H9 (cell line): Measurements from ENCODE around the gene TECPR2. TPM values are rescaled to one million over a fixed set of nuclear protein-coding genes. Genes with fewer than 3 reads are reported as not detected.

Experiments used
- DNase-seq: peaks from one replicate; pipeline ENCODE4 v3.0.0-alpha.2; 2017
- H2AFZ ChIP-seq: one replicate; pipeline ENCODE4 v1.6.1; 2013; ENCODE audit warnings: mild to moderate bottlenecking, low read length, control low read depth, moderate library complexity
- H2AK5ac ChIP-seq: 2 replicates; pipeline ENCODE4 v1.6.1; 2013; ENCODE audit warnings: low read length, control low read depth, mixed read lengths; ENCODE audit not compliant: insufficient read length
- H2BK120ac ChIP-seq: one replicate; pipeline ENCODE4 v1.6.1; 2013; ENCODE audit warnings: low read depth, mild to moderate bottlenecking, low read length, control low read depth, inconsistent platforms; ENCODE audit not compliant: poor library complexity, severe bottlenecking
- H2BK12ac ChIP-seq: 2 replicates; pipeline ENCODE4 v1.6.1; 2013; ENCODE audit warnings: low read length, control low read depth, mixed read lengths, low read depth; ENCODE audit not compliant: insufficient read length
- H2BK15ac ChIP-seq: 2 replicates; pipeline ENCODE4 v1.6.1; 2013; ENCODE audit warnings: low read depth, low read length, control low read depth
- H2BK20ac ChIP-seq: one replicate; pipeline ENCODE4 v1.6.1; 2013; ENCODE audit warnings: low read depth, mild to moderate bottlenecking, low read length, control low read depth, inconsistent platforms; ENCODE audit not compliant: poor library complexity, severe bottlenecking
- H2BK5ac ChIP-seq: 2 replicates; pipeline ENCODE4 v1.6.1; 2013; ENCODE audit warnings: low read length, control low read depth, mixed read lengths; ENCODE audit not compliant: insufficient read length
- H3K14ac ChIP-seq: 2 replicates; pipeline ENCODE4 v1.6.1; 2013; ENCODE audit warnings: low read length, control low read depth; ENCODE audit not compliant: insufficient read depth
- H3K18ac ChIP-seq: 2 replicates; pipeline ENCODE4 v1.6.1; 2013; ENCODE audit warnings: low read depth, mild to moderate bottlenecking, mixed read lengths, low read length, control low read depth; ENCODE audit not compliant: insufficient read length
- H3K23ac ChIP-seq: 2 replicates; pipeline ENCODE4 v1.6.1; 2013; ENCODE audit warnings: low read length, control low read depth, mixed read lengths, low read depth; ENCODE audit not compliant: insufficient read length
- H3K23me2 ChIP-seq: 2 replicates; pipeline ENCODE4 v1.6.1; 2013; ENCODE audit warnings: low read depth, mild to moderate bottlenecking, mixed read lengths, low read length, control low read depth; ENCODE audit not compliant: insufficient read length, poor library complexity, severe bottlenecking
- H3K27ac ChIP-seq: 2 replicates; pipeline ENCODE4 v1.5.1; 2013; ENCODE audit warnings: low read length, control low read depth, mixed read lengths, low read depth; ENCODE audit not compliant: insufficient read length
- H3K27me3 ChIP-seq: 2 replicates; pipeline ENCODE4 v1.6.1; 2013; ENCODE audit warnings: low read length, control low read depth, inconsistent platforms; ENCODE audit not compliant: insufficient read depth
- H3K4ac ChIP-seq: 2 replicates; pipeline ENCODE4 v1.6.1; 2013; ENCODE audit warnings: low read depth, mild to moderate bottlenecking, control low read depth, inconsistent platforms, low read length, moderate library complexity
- H3K4me1 ChIP-seq: 2 replicates; pipeline ENCODE4 v1.6.1; 2013; ENCODE audit warnings: low read length, control low read depth, inconsistent platforms; ENCODE audit not compliant: insufficient read depth
- H3K4me2 ChIP-seq: 2 replicates; pipeline ENCODE4 v1.6.1; 2013; ENCODE audit warnings: low read length, control low read depth, mixed read lengths; ENCODE audit not compliant: insufficient read length, insufficient read depth
- H3K56ac ChIP-seq: 2 replicates; pipeline ENCODE4 v1.6.1; 2013; ENCODE audit warnings: low read depth, mild to moderate bottlenecking, mixed read lengths, low read length, control low read depth; ENCODE audit not compliant: insufficient read length
- H3K79me1 ChIP-seq: 2 replicates; pipeline ENCODE4 v1.6.1; 2013; ENCODE audit warnings: low read depth, mild to moderate bottlenecking, moderate library complexity, low read length, control low read depth, inconsistent platforms; ENCODE audit not compliant: insufficient read depth, poor library complexity, severe bottlenecking
- H3K79me2 ChIP-seq: 2 replicates; pipeline ENCODE4 v1.6.1; 2013; ENCODE audit warnings: low read length, control low read depth, inconsistent platforms; ENCODE audit not compliant: insufficient read depth
- H3K9ac ChIP-seq: 2 replicates; pipeline ENCODE4 v1.6.1; 2013; ENCODE audit warnings: low read length, control low read depth, mixed read lengths; ENCODE audit not compliant: insufficient read length; ENCODE audit errors: extremely low read depth
- H3K9me3 ChIP-seq: one replicate; pipeline ENCODE4 v1.6.1; 2013; ENCODE audit warnings: low read depth, low read length, inconsistent platforms; ENCODE audit not compliant: control insufficient read depth
- H3T11ph ChIP-seq: one replicate; pipeline ENCODE4 v1.6.1; 2013; ENCODE audit warnings: mild to moderate bottlenecking, low read length, control low read depth, inconsistent platforms
- H4K20me1 ChIP-seq: one replicate; pipeline ENCODE4 v1.6.1; 2013; ENCODE audit not compliant: control insufficient read depth, insufficient read length, insufficient read depth
- H4K5ac ChIP-seq: 2 replicates; pipeline ENCODE4 v1.6.1; 2013; ENCODE audit warnings: low read depth, mild to moderate bottlenecking, mixed read lengths, low read length, control low read depth; ENCODE audit not compliant: insufficient read length
- H4K8ac ChIP-seq: replicated peaks from 2 replicates; pipeline ENCODE4 v1.6.1; 2013; ENCODE audit warnings: low read length, control low read depth, mixed read lengths, low read depth; ENCODE audit not compliant: insufficient read length
- H4K91ac ChIP-seq: 2 replicates; pipeline ENCODE4 v1.6.1; 2013; ENCODE audit warnings: low read depth, mild to moderate bottlenecking, moderate library complexity, mixed read lengths, low read length, control low read depth; ENCODE audit not compliant: insufficient read length
- H3K27ac Mint-ChIP-seq, 3 experiments: 2 replicates in 2 of 3; 3 replicates in 1 of 3; pipeline ENCODE4 v1.8.0; 2020 to 2021; ENCODE audit warnings: mixed read lengths in 3 of 3, mild to moderate bottlenecking in 1 of 3, moderate library complexity in 1 of 3
- H3K27me3 Mint-ChIP-seq: 2 replicates; pipeline ENCODE4 v1.8.0; 2021; ENCODE audit warnings: low read depth, mild to moderate bottlenecking, moderate library complexity, mixed read lengths
- H3K36me3 Mint-ChIP-seq, 3 experiments: 2 replicates in 2 of 3; 3 replicates in 1 of 3; pipeline ENCODE4 v1.8.0; 2020 to 2021; ENCODE audit warnings: low read depth in 3 of 3, mixed read lengths in 3 of 3; ENCODE audit not compliant: insufficient read depth in 1 of 3
- H3K4me1 Mint-ChIP-seq, 2 experiments: 2 replicates each; pipeline ENCODE4 v1.8.0; 2020; ENCODE audit warnings: mixed read lengths in 2 of 2
- H3K4me3 Mint-ChIP-seq, 2 experiments: 2 replicates in 1 of 2; 3 replicates in 1 of 2; pipeline ENCODE4 v1.8.0; 2020 to 2021; ENCODE audit warnings: mild to moderate bottlenecking in 2 of 2, mixed read lengths in 2 of 2, moderate library complexity in 1 of 2
- H3K9me3 Mint-ChIP-seq, 2 experiments: 2 replicates in 1 of 2; 3 replicates in 1 of 2; pipeline ENCODE4 v1.8.0; 2020; ENCODE audit warnings: mild to moderate bottlenecking in 2 of 2, mixed read lengths in 2 of 2, moderate library complexity in 1 of 2
- WGBS: extraction: QIAGEN DNeasy Blood & Tissue Kit; methylation state at CpG from one replicate; pipeline ENCODE4 v1.1.7; 2013; ENCODE audit warnings: missing lambda C conversion rate, low lambda C conversion rate, mixed read lengths; ENCODE audit not compliant: insufficient read length; ENCODE audit errors: extremely low coverage; 5-methylcytosine and 5-hydroxymethylcytosine counted together
- total RNA-seq: library from RNA; stranded (reverse); gene quantifications from 2 replicates; pipeline ENCODE4 v1.2.1, GENCODE V29; 2021
- TF ChIP-seq, protein P1 (sequence below): fragments of 200-600 bp; sonication (generic); conservative IDR thresholded peaks from 3 replicates; pipeline ENCODE4 v1.8.0; 2021; ENCODE audit warnings: antibody characterized with exemption, mild to moderate bottlenecking

Gene TECPR2
- total RNA-seq, 1 experiment from 2014 or later, result 15.4 TPM

GRCh38 chr14:102434647-102435175 is 72.0 kb downstream of the TECPR2 start:
- Histone ChIP-seq H3K56ac (no peak overlapping the region), H3K27ac (no peak overlapping the region), H3K4me1 (no peaks in the 10 kb centered on the region; the same call in 1 of the 2 replicates), H2AK5ac (no peak overlapping the region), H2BK120ac (no peak overlapping the region), H4K20me1 (no peaks in the 10 kb centered on the region), H2BK5ac (no peak overlapping the region), H3K18ac (no peak overlapping the region), H3K14ac (no peak overlapping the region), H3K4me2 (no peak overlapping the region), H3K9me3 (no peaks in the 10 kb centered on the region), H3K9ac (no peak overlapping the region), H3K27me3 (no peaks in the 10 kb centered on the region), H3K4ac (no peak overlapping the region), H2BK12ac (no peak overlapping the region), H4K5ac (no peak overlapping the region), H2AFZ (no peak overlapping the region), H2BK15ac (no peak overlapping the region), H3K23me2 (no peaks in the 10 kb centered on the region), H3K23ac (no peak overlapping the region), H4K8ac (no peak overlapping the region), H3T11ph (no peak overlapping the region), H2BK20ac (no peak overlapping the region), H4K91ac (no peak overlapping the region), H3K79me2 (no peaks in the 10 kb centered on the region), H3K79me1 (no peaks in the 10 kb centered on the region)
- Mint-ChIP-seq H3K4me3 (no peak overlapping the region), H3K4me1 (peaks cover 15% of the 10 kb centered on the region in 2 experiments), H3K27me3 (no peaks in the 10 kb centered on the region), H3K27ac (0 out of 7 replicates have a peak overlapping the region, but pooled peaks of 1 of the 3 experiments have one; percentile 12), H3K36me3 (peaks cover 0 to 11% (median 4%) of the 10 kb centered on the region in 3 experiments; a peak in 5 of 7 replicates), H3K9me3 (no peaks in the 10 kb centered on the region)
- TF ChIP-seq, protein P1, sequence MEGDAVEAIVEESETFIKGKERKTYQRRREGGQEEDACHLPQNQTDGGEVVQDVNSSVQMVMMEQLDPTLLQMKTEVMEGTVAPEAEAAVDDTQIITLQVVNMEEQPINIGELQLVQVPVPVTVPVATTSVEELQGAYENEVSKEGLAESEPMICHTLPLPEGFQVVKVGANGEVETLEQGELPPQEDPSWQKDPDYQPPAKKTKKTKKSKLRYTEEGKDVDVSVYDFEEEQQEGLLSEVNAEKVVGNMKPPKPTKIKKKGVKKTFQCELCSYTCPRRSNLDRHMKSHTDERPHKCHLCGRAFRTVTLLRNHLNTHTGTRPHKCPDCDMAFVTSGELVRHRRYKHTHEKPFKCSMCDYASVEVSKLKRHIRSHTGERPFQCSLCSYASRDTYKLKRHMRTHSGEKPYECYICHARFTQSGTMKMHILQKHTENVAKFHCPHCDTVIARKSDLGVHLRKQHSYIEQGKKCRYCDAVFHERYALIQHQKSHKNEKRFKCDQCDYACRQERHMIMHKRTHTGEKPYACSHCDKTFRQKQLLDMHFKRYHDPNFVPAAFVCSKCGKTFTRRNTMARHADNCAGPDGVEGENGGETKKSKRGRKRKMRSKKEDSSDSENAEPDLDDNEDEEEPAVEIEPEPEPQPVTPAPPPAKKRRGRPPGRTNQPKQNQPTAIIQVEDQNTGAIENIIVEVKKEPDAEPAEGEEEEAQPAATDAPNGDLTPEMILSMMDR, result no peak
- WGBS, result no CpG with 5 or more reads among the region's 11 CpGs
- no peak for DNase-seq
